NCI-H226 (cell line): ENCODE measurements around the gene TNS1.

Experiments
- DNase-seq: peaks from one replicate; pipeline ENCODE4 v3.0.0-alpha.2; 2015

The TNS1 gene

DNA sequence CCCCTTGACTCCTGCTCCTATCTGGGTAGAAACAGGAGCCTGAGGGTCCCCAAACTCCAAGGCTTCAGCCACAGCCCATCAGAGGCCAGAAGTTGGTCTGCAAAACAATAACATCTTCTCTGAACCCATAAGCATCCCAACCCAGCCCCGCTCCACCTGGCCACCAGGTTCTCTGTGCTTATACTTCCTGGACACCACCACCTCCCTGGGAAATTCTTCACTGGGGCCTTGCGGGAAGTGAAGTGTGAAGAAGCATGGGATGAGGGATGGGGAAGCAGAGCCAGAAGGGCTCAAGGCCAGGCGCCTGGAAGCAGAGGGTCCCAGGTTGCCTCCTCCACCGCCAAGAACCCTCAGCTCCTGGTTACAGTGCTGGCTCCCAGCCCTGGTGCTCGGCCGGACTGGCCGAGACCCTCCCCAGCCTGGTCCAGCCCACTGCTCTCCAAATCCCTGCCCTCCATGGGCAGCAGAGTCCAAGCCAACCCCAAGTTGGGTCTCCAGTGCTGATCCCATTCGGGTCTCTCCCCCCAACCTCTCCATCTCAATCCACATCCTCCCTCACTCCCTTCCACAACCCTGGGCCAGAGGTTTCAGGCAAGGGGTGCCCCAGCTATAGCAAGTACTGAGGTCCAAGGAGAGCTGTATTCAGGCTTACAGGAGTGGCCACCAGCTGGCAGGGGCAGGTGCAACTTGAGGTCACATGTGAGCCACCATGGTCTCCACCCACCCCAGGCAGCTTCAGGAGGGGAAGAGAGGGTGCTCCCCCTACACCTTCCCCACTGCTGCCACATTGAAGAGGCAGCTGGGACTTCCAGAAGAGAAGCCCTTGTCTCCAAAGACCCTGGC lies 60.7 kb downstream of the TNS1 start:
- no peak for DNase-seq

GRCh38 chr2:217941339-217941738 lies 61.5 kb downstream of the TNS1 start:
- no peak for DNase-seq

DNA sequence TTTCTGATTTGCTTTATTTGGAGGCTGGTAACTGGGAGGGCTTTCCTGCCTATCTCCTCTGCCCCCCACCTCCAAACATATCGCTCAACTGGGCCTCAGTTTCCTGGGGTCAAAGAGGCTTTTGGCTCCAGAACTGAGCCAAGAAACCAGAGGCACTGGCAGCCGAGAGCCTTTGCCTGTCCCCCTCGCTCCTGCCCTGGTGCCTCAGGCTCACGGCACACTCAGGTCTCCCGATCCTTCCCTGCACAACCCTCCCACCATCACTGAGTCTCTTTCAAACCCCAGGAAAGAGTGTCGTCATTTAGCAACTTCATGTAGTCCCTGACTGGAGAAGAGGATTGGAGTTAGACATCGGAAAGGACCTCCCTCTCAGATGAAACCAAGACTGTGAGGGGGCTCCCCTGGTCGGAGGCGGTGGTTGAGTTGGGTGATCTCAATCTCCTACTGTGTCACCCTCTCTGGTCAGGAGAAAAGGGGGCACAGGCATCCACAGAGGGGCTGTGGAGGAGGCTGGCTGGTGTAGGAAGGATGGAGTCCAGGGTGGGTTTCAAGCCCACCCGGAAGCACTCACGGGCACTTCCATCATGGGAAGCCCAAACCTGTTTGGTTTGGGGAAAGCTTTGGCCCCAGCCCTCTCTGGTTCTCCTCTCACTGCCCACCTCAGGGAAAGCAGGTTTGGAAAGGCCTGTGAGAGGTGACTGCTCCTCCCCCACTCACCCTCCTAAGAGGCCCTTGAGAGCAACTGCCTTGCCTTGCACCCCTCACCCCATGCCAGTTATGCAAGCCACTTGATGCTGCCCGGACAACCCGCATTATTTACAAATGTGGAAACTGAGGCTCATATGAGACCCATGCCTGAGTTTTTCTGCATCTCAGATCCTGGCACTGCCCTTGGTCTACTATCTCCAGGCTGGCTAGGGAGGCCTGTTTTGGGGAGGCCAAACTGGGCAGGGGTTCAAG lies 62.3 kb downstream of the TNS1 start:
- no peak for DNase-seq

DNA sequence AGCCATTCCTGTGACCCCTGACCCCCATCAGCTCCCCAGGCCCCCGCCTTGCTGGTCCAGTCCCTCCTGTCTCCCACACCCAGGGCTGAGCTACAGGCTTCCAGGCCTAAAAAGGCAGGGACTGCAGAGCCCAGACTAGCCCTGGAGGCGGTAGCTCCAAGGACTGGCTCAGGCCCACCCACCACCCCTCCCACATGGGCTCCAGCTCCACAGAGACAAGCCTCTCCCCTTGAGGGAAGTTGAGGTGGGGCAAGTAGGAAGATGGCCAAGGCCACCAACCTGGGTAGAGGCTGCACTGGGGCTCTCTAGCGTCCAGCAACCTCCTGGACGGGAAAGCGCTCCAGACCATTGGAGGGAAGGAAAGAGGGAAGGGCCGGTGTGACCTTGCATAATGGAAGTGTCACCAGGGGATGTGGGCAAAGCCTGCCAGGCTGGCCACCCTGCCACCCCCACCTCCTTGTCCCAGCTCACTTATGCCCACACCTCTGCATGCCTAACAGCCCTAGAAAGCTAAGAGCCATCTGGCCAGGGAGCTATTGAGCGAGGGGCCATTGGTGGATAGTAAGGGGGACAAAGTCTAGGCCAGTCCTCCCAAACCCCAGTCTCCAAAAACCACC lies 63.1 kb downstream of the TNS1 start:
- no peak for DNase-seq

- DNase-seq = no peak
Measured at GRCh38 chr2:217939220-217939619, 63.6 kb downstream of the TNS1 start.

DNA sequence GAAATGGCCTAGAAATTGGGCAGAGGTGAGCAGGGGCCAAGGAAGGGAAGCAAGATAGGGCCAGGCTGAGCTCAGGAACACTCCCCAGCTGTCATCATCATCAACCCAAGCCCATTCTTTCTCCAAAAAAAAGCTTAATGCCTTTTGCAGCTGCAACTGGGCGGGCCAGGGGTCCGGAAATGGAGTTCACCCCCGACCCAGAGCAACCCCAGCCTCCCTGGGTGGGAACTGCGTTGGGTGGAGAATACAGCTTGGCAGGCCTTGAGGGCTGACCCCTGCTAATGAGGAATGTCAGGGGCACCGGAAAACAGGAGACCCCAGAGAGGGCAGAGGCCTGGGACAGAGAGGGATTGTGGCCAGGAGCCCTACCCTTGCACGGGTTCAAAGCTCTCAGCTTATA lies 64.8 kb downstream of the TNS1 start:
- no peak for DNase-seq

DNA sequence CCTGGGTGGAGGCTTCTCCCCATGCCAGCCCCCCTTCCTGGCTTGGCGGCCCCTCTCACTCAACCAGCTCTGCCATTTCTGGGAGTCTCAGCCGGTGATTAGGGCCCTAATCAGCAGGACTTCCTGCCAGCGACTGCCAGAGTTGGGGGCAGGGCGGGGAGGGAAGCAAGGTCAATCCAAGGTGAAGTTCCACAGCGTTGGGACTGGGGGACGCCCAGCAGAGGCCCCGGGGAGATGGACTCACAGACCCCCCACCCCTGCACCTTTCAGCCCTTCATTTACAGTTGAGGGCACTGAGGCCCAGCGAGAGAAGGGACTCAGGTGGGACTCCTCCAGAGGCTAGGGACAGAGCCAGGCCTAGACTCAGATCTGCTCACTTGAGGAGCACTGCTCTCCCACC lies 65.3 kb downstream of the TNS1 start:
- DNase-seq = no peak

- DNase-seq = no peak
Measured at GRCh38 chr2:217936952-217937351, 65.8 kb downstream of the TNS1 start.

DNA sequence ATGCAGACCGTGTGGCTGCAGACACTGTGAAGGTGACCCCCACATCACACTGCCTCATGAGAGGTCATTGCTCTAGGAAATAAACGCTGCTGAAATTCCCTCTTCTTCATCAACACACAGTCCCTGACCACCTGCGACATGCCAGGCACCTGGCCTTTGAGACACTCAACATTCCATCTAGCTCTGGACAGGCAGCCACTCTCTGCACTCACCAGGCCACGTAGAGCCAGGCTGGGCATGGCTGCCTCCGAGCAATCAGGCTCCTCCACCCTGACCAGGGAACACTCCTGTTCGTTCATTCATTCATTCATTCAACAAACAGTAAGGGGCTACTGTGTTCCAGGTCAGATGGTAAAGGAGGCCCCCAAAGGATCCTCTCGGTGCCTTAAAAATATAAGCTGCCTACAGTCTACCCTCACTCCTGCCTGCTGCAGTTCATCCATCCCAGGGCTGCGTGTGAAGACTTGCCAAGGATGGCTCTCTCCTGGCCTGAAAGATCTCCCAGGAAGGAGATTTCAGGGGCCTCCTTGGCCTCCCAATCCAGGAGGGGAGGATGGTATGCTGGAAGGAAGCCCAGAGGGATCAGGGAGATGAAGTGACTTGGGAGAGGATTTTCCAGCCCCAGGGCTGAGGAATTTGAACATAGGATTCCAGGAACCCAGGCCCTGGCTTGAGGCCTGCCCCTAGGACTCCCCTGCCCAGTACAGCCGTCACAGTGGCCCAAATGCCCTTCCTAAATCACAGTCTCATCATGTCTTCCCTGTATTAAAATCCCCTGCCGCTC lies 66.7 kb downstream of the TNS1 start:
- peak; percentile 69 for DNase-seq

DNA sequence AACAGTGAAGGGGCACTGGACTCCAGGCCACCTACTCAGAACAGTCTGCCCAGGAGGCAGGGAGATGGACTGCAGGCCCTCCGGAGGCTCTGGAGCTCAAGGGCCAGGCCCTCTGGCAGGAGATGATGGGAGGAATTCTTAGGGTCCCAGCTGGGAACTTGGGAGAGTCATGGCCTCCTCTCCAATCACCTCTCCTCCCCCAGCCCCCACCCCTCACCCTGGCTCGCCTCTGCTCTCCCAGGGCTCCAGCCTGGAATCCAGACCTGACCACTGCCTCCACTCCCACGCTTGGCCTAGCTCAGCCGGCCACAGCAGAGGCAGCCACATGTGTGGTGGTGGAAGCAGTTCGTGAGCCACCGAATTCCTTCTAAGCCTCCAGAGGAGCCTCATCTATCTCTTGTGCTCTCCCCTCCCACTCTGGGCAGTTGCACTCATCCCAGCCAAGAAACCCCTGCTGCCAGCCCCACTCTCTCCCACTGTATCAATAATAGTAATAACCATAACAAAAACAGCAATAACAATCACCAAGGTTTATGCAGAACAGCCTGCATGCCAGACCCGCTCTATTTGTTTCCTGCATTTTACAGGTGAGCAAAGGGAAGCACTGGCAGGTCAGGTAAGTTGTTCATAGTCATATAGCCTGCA lies 67.4 kb downstream of the TNS1 start:
- DNase-seq = peak; percentile 59

DNA sequence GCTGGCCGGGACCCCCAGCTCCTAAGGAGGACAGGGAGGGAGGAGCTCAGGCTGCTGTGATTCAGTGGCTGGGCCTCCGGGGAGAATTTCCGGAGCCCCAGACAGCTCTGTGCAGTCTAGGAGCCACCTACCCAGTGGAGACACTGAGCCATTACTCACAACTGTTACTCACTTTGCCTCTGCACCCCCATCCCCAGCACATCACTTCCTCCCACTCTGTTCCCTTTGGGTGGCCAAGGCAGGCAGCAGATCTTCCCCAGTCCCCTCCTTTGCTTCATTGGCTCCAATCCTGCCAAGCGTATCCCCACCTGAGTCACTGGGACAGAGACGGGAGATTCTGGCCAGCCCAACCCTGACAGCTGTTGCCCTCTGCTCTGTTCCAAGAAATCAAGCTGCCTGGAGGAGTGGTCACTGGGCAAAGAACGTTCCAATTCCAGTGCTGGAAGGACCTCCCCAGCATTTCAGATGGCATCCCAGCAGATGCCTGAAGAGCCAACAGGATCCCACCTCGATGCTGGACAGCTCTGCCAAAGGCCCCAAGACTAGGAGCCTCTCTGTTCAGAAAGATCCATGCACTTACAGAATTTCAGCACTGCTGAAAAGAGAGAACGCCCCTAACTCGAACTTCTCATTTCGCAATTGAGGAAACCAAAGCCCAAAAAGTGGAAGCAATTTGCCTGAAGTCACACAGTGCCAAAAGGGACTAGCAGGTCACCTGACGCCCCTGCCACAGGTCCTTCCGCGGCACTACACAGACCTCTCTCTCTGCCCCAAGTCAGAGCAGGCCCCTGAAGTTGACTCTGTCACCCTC lies 68.3 kb downstream of the TNS1 start:
- peak; percentile 67 for DNase-seq

- DNase-seq = no peak
Measured at GRCh38 chr2:217933617-217933993, 69.2 kb downstream of the TNS1 start.

DNA sequence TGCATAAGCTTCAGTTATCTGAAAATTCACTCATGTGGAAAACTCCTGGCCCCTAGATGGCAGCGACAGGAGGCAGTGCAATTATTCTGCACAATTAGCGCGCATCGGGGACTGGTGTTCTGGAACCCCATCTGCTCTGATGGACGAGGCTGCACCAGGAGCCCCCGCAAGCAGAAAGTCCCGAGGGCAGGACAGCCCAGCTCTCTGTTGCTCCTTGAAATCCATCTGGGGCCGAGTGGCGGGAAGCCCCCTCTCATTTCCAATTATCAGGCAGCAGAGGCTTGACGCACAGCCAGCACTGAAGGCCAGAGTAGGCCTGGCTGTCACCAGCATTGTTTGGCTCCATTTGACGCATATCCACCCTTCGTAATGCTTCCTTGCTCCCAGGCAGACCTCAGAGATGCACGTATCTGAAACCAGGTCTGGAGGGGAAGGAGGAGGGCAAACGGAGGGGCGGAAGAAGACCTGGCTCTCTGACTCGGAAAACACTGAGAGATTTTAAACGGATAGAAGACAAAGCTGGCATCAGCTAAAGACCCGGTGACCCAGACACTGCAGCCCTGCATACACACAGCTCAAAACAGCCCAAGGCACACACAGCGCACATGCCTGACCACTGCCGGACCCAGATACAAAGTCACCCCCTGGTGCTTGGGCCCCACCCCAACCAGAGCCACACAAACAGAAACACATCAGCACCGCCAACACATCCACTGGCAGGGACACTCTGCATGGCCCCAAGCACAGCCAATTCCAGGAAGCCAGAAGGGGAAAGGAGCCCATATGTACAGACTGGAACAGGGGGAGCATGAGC lies 69.8 kb downstream of the TNS1 start:
- no peak for DNase-seq

DNA sequence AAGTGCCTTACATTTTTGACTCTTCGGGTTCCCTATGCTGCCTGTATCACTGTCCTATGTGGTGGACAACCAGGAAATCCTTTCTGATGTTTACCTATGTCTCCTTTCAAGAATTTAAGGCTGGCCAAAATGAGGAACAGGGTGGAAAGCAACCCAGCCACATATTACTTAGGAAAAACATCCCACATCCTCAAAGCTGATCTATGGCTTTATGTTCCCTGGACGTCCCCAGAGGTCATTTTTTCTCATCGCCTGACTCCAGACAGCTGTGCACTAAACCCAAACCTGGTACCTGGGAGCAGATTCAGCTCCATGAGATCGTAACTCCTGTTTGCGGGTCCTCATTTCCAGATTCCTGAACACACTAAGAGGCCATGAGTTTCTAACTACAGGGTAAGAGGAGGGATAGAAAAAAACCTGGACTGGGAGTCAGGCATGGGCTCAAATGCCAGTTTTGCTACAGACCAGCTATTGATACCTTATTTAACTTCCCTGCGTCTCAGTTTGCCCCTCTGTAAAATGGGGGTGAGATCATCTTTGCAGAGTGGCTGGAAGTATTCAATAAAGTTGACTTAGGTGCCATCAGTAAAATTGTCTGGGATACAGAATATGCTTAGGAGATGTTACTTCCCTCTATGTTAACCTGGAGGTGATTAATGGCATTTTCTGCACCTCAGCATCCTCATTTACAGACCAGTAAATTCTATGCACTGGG lies 70.8 kb downstream of the TNS1 start:
- DNase-seq = no peak

- no peak for DNase-seq
Measured at GRCh38 chr2:217930761-217931563, 71.8 kb downstream of the TNS1 start.

DNA sequence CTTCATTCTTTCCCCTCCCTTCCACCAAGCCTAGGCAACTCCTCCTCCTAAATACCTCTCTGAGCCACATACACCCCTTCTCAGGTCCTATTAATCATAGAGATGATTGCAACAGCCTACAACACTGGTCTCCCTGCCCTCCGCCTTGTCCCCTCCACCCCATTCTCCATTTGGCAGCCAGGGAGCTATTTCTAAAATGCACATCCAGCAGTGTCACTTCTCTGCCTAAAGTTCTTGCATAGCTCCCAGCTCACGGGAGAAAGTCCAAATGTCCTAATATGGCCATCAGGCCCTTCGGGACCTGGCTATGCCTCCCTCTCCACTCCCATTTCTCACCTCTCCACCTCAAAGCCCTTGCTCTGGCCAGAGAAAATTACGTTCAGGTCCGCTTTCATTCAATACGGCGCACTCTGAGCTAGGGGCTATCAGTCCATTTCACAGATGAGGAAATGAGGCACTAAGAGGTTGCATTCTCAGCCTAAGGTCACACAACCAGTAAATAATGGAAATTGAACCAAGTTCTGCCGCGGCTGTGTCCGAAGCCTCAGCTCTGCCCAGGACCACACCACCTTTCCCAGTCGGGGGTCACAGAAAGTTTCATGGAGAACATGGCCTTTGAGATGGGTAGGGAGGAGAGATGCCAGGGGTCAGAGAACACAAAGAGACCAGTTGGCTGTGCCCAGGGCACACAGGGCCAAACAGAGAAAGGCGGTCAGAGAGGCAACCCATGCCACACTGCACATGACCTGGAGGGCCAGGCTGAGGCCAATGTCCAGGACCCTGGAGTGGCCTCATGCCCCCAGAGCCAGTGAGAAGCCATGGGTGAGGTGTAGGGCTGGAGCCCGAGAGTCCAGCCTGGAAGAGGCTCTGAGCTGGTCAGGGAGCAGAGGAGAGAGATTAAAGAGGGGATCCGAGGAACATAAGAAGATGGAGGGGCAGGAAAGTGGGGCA lies 72.8 kb downstream of the TNS1 start:
- DNase-seq = no peak

DNA sequence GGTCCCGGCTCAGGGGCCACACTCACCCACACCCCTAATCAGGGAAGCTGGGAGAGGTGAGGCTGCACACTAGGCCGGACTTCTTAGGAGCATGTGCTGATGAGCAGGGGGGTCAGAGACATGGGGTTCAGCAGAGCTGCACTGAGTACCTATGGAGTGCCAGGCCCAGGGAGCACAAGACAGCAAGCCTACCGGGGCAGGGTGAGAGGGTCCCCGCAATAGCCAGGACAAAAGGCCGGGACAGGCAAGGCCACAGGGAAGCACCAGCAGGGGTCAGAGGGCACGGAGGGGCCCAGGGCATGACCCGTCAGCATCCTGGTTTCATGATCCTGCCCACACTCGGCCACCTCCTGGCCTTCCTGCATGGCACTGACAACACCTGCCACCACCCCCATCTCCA lies 73.5 kb downstream of the TNS1 start:
- no peak for DNase-seq
